ENCODE data around the gene GPR156.

DNA sequence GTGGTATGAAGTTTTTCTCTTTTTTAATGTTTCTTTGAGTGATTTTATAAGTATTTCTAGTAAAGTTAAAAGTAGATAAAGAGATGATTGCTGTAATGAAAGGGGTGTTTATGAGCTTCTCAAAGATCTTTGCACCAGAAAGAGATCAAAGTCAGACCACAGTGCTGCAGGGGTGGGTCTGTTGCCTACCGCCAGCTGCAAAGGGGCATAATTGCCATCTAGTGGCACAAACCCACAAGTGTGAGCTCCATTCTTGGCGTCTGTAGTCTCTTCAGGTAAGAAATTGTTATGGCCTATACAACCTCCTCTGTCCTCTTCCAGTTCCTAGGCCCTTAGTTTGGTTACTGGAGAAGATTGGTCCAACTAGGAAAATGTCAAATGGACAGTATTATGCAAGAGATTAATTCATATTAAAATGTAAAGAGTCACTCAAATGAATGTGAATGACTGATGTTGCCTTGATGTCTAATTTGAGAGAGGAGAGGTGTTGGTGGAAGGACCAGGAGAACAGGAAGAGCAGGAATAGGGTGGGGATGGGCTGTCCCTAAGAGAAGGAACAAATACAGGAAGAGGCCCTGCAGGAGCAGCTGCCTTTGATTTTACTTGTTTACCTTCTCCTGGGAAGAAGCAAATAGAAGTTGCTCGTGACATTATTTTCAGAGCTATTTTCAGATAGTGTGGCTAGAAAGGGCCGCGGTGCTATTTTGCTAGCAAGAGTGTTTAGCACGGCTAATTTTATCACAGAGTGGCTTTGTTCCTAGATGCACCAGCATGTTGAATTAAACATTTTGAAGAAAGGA, 137.8 kb downstream of the GPR156 start:
- TF ChIP-seq, protein P1, sequence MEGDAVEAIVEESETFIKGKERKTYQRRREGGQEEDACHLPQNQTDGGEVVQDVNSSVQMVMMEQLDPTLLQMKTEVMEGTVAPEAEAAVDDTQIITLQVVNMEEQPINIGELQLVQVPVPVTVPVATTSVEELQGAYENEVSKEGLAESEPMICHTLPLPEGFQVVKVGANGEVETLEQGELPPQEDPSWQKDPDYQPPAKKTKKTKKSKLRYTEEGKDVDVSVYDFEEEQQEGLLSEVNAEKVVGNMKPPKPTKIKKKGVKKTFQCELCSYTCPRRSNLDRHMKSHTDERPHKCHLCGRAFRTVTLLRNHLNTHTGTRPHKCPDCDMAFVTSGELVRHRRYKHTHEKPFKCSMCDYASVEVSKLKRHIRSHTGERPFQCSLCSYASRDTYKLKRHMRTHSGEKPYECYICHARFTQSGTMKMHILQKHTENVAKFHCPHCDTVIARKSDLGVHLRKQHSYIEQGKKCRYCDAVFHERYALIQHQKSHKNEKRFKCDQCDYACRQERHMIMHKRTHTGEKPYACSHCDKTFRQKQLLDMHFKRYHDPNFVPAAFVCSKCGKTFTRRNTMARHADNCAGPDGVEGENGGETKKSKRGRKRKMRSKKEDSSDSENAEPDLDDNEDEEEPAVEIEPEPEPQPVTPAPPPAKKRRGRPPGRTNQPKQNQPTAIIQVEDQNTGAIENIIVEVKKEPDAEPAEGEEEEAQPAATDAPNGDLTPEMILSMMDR (IDR thresholded peaks at IDR 0.05; ENCODE audit: low read length) = peak; percentile 79
- TF ChIP-seq EZH2 (optimal IDR thresholded peaks at IDR 0.05; ENCODE audit: low read depth, low read length) (no peak), EZH2phosphoT487 (IDR thresholded peaks at IDR 0.05; ENCODE audit: low read length) (no peak)

Measured in MM.1S (cell line).